Endothelial cell of umbilical vein (primary cell): Measurements from ENCODE around the gene TM7SF2. TPM values are rescaled to one million over a fixed set of nuclear protein-coding genes. Genes with fewer than 3 reads are reported as not detected.

Experiments
- BruUV-seq: library from RNA; stranded (reverse); fragments of 400-500 nt; replicated peaks from 2 replicates; lab custom pipeline; 2021; lab: Mats Ljungman, UMichigan
- CTCF ChIA-PET: fragments of 300-600, 350-600 bp; sonication (Branson Sonifier 250); formaldehyde crosslinking; loops from one replicate; lab custom pipeline; 2021; ENCODE audit warnings: antibody characterized with exemption, inconsistent platforms; lab: Charles Lee
- POLR2A ChIA-PET: fragments of 300-600, 350-600 bp; sonication (Branson Sonifier 250); formaldehyde crosslinking; loops from one replicate; lab custom pipeline; 2021; ENCODE audit warnings: antibody characterized with exemption, inconsistent platforms; lab: Charles Lee
- DNase-seq: peaks from one replicate; pipeline ENCODE4 v3.0.0-alpha.2; 2011; ENCODE audit warnings: low read depth, low spot score
- FAIRE-seq: peaks from 2 replicates; lab custom pipeline; 2011; peaks lifted over from hg19 to GRCh38; lab: Jason Lieb, UNC
- H2AFZ ChIP-seq: 2 replicates; pipeline ENCODE4 v1.6.0; 2012; ENCODE audit warnings: low read depth, low read length, control low read depth, inconsistent platforms
- H3K27ac ChIP-seq: 2 replicates; pipeline ENCODE4 v1.5.1; 2011; ENCODE audit warnings: low read depth, mild to moderate bottlenecking, control low read depth, low read length, moderate library complexity; ENCODE audit not compliant: insufficient read depth
- H3K27me3 ChIP-seq, 2 experiments: 2 replicates each; pipeline versions ENCODE4 v1.6.0 to v1.6.1; 2011; ENCODE audit warnings: low read length in 2 of 2, mixed read lengths in 1 of 2; ENCODE audit not compliant: control insufficient read depth in 2 of 2, insufficient read depth in 2 of 2
- H3K36me3 ChIP-seq, 2 experiments: 2 replicates in 1 of 2; 3 replicates in 1 of 2; pipeline ENCODE4 v1.5.1; 2011; ENCODE audit warnings: low read length in 2 of 2, mild to moderate bottlenecking in 1 of 2, moderate library complexity in 1 of 2; ENCODE audit not compliant: control insufficient read depth in 2 of 2, insufficient read depth in 2 of 2; ENCODE audit errors: extremely low read depth in 1 of 2
- H3K4me1 ChIP-seq: 3 replicates; pipeline ENCODE4 v1.5.1; 2011; ENCODE audit warnings: mild to moderate bottlenecking, low read length; ENCODE audit not compliant: control insufficient read depth, insufficient read depth; ENCODE audit errors: extremely low read depth
- H3K4me2 ChIP-seq: 2 replicates; pipeline ENCODE4 v1.6.1; 2011; ENCODE audit warnings: low read length, control low read depth, mixed read lengths; ENCODE audit not compliant: insufficient read depth
- H3K4me3 ChIP-seq, 3 experiments: fragments of 200-600 bp in 1 of 3; sonication (generic), shearing (Covaris generic) in 1 of 3; replicated peaks in 1 of 3; 2 replicates each; pipeline ENCODE4 v1.5.1; 2011 to 2016; ENCODE audit warnings: control low read depth in 3 of 3, low read length in 3 of 3, mild to moderate bottlenecking in 2 of 3, inconsistent platforms in 1 of 3, low read depth in 1 of 3, moderate library complexity in 1 of 3; ENCODE audit not compliant: insufficient read depth in 1 of 3
- H3K79me2 ChIP-seq: 2 replicates; pipeline ENCODE4 v1.6.0; 2012; ENCODE audit warnings: low read length, inconsistent platforms; ENCODE audit not compliant: control insufficient read depth, insufficient read depth
- H3K9ac ChIP-seq: replicated peaks from 2 replicates; pipeline ENCODE3; 2011; ENCODE audit warnings: low read length, control low read depth; ENCODE audit not compliant: insufficient read depth; ENCODE audit errors: extremely low read depth
- H3K9me1 ChIP-seq: replicated peaks from 3 replicates; pipeline ENCODE4 v1.6.0; 2011; ENCODE audit warnings: mild to moderate bottlenecking, low read length; ENCODE audit not compliant: control insufficient read depth, insufficient read depth; ENCODE audit errors: extremely low read depth
- H3K9me3 ChIP-seq: replicated peaks from 2 replicates; pipeline ENCODE4 v1.5.1; 2012; ENCODE audit warnings: low read length, inconsistent platforms; ENCODE audit not compliant: control insufficient read depth, insufficient read depth
- H4K20me1 ChIP-seq: replicated peaks from 2 replicates; pipeline ENCODE3; 2011; ENCODE audit warnings: mild to moderate bottlenecking, low read length; ENCODE audit not compliant: control insufficient read depth, insufficient read depth; ENCODE audit errors: extremely low read depth
- CTCF ChIP-seq, 2 donors: IDR thresholded peaks; 1 replicate in 1 of 2; 2 replicates in 1 of 2; pipeline ENCODE4 v1.5.1; 2011; ENCODE audit warnings: low read length in 2 of 2, mild to moderate bottlenecking in 2 of 2, moderate library complexity in 2 of 2, control low read depth in 1 of 2, inconsistent platforms in 1 of 2, low read depth in 1 of 2; ENCODE audit not compliant: insufficient read depth in 1 of 2; ENCODE audit errors: extremely low read depth in 1 of 2
- EZH2 ChIP-seq: IDR thresholded peaks from 2 replicates; pipeline ENCODE4 v1.6.1; 2012; ENCODE audit warnings: borderline replicate concordance, low read depth, mild to moderate bottlenecking, moderate library complexity, low read length, inconsistent platforms; ENCODE audit not compliant: severe bottlenecking
- FOS ChIP-seq: IDR thresholded peaks from 2 replicates; pipeline ENCODE4 v1.6.1; 2011; ENCODE audit warnings: mild to moderate bottlenecking, low read length, moderate library complexity, borderline replicate concordance; ENCODE audit not compliant: insufficient read depth
- GATA2 ChIP-seq: IDR thresholded peaks from 2 replicates; pipeline ENCODE4 v1.7.0; 2011; ENCODE audit warnings: low read depth, mild to moderate bottlenecking, moderate library complexity, mixed read lengths, low read length; ENCODE audit not compliant: insufficient read length, insufficient read depth
- JUN ChIP-seq: IDR thresholded peaks from 2 replicates; pipeline ENCODE4 v1.6.1; 2011; ENCODE audit warnings: borderline replicate concordance, low read depth; ENCODE audit not compliant: insufficient read length, insufficient read depth
- MAX ChIP-seq: IDR thresholded peaks from 2 replicates; pipeline ENCODE4 v1.6.1; 2011; ENCODE audit not compliant: insufficient read depth, insufficient read length
- MYC ChIP-seq: IDR thresholded peaks from one replicate; pipeline ENCODE4 v1.6.1; 2011; ENCODE audit warnings: mild to moderate bottlenecking, low read depth, low read length
- POLR2A ChIP-seq: IDR thresholded peaks from 2 replicates; pipeline ENCODE4 v1.6.1; 2012; ENCODE audit warnings: low read depth, mild to moderate bottlenecking, control low read depth, low read length
- POLR2AphosphoS5 ChIP-seq: IDR thresholded peaks from 2 replicates; pipeline ENCODE4 v1.6.1; 2012; ENCODE audit warnings: low read depth, mild to moderate bottlenecking, control low read depth, low read length, moderate library complexity; ENCODE audit not compliant: insufficient read depth
- dilution Hi-C: fragments of 300-500 bp; cut with MboI; formaldehyde crosslinking; loops from one replicate; pipeline ENCODE4 v1.15.0; 2019; ENCODE audit warnings: low sequenced_read_pairs; ENCODE audit not compliant: extremely low pct_ligation_motif_present
- intact Hi-C: fragments of 100-400 bp; cut with micrococcal nuclease; formaldehyde crosslinking; loops from one replicate; pipeline ENCODE4 v1.10.0; 2022
- polyA plus RNA-seq, 4 experiments: library from polyadenylated mRNA; depleted of rRNA in 3 of 4; stranded (reverse) in 3 of 4; unstranded in 1 of 4; fragments of >200 nt; gene quantifications; 2 replicates each; pipeline versions ENCODE4 v1.2.1 to v1.2.3, GENCODE V29; 2011 to 2012; ENCODE audit warnings: missing spikeins in 1 of 4
- total RNA-seq: library from RNA; stranded (reverse); gene quantifications from 2 replicates; pipeline ENCODE4 v1.2.3, GENCODE V29; 2021

The TM7SF2 gene
- total and polyA plus RNA-seq, 2 donors (not counting 3 experiments of a cell fraction or from before 2014, with no cell fraction given) = 11.6 to 47.1 TPM

GRCh38 chr11:65067446-65067845, 44.2 kb upstream of the TM7SF2 start:
- Histone ChIP-seq H4K20me1 (no peaks in the 10 kb centered on the region), H3K9me3 (no peaks in the 10 kb centered on the region), H3K27ac (no peak overlapping the region), H2AFZ (no peak overlapping the region), H3K4me2 (no peak overlapping the region), H3K27me3 (no peaks in the 10 kb centered on the region), H3K79me2 (no peaks in the 10 kb centered on the region), H3K9me1 (no peaks in the 10 kb centered on the region), H3K4me1 (no peaks in the 10 kb centered on the region), H3K9ac (no peak overlapping the region), H3K36me3 (no peaks in the 10 kb centered on the region), H3K4me3 (no peak overlapping the region)
- DNase-seq = no peak
- intact Hi-C loops = no loop called here
- POLR2A ChIA-PET = no interaction called here
- no peak for FAIRE-seq
- dilution Hi-C loops = no loop called here
- CTCF ChIA-PET = interaction anchor here (1.0 kb wide), 1 partner anchor 9 kb away, joined by 3 read pairs; the partner anchor contains the start of gene NAALADL1
- no TSS peak for BruUV-seq
- TF ChIP-seq FOS (no peak), GATA2 (no peak), CTCF (IDR thresholded peaks at IDR 0.05; ENCODE audit: extremely low read depth in 1 of 2, insufficient read depth in 1 of 2, low read depth in 1 of 2, low read length in 2 of 2) (no peak)

GRCh38 chr11:65069217-65069616, 42.5 kb upstream of the TM7SF2 start:
- no peaks in the 10 kb centered on the region for H3K9me1 ChIP-seq
- intact Hi-C loops (no loop called here), dilution Hi-C loops (no loop called here)
- no peaks in the 10 kb centered on the region for H3K27me3 ChIP-seq
- no peak overlapping the region for H2AFZ ChIP-seq
- TF ChIP-seq MYC = no peak
- TF ChIP-seq GATA2 = no peak
- no peak for TF ChIP-seq MAX
- no peak for TF ChIP-seq FOS
- TF ChIP-seq CTCF (IDR thresholded peaks at IDR 0.05; ENCODE audit: extremely low read depth in 1 of 2, insufficient read depth in 1 of 2, low read depth in 1 of 2, low read length in 2 of 2) = no peak
- no peak for TF ChIP-seq POLR2A
- TF ChIP-seq POLR2AphosphoS5 = no peak
- no peak for TF ChIP-seq EZH2
- TF ChIP-seq JUN = no peak
- H3K9ac ChIP-seq = no peak overlapping the region
- no peak overlapping the region for H3K4me2 ChIP-seq
- FAIRE-seq = no peak
- H3K4me1 ChIP-seq = no peaks in the 10 kb centered on the region
- DNase-seq = no peak
- no peaks in the 10 kb centered on the region for H3K79me2 ChIP-seq
- no peak overlapping the region for H3K4me3 ChIP-seq
- H3K36me3 ChIP-seq = no peaks in the 10 kb centered on the region
- POLR2A ChIA-PET = no interaction called here
- H4K20me1 ChIP-seq = no peaks in the 10 kb centered on the region
- CTCF ChIA-PET = interaction anchor here (1.1 kb wide), 1 partner anchor 13 kb away, joined by 4 read pairs; no protein-coding TSS in a partner anchor
- no peaks in the 10 kb centered on the region for H3K9me3 ChIP-seq
- H3K27ac ChIP-seq = no peak overlapping the region
- BruUV-seq = no TSS peak
